Fibroblast of the aortic adventitia (primary cell): ENCODE data around the gene FRY. TPM values are rescaled to one million over a fixed set of nuclear protein-coding genes. Genes with fewer than 3 reads are reported as not detected.

Experiments
- DNase-seq: peaks from one replicate; pipeline ENCODE4 v3.0.0-alpha.2; 2010; ENCODE audit warnings: low read depth
- H3K4me3 ChIP-seq: 2 replicates; pipeline ENCODE4 v1.5.1; 2011; ENCODE audit warnings: low read depth, mild to moderate bottlenecking, control low read depth, low read length, moderate library complexity
- CTCF ChIP-seq: IDR thresholded peaks from 2 replicates; pipeline ENCODE4 v1.5.1; 2011; ENCODE audit warnings: mild to moderate bottlenecking, low read length, control low read depth, inconsistent platforms; ENCODE audit not compliant: insufficient read depth
- total RNA-seq: library from RNA; depleted of rRNA; stranded (reverse); fragments of >200 nt; gene quantifications from 2 replicates; pipeline ENCODE4 v1.2.3, GENCODE V29; 2012; ENCODE audit warnings: low replicate concordance

FRY gene
- total RNA-seq, 1 donor, result 4.3 TPM

GRCh38 chr13:32178763-32179162, 147.2 kb downstream of the FRY start:
- H3K4me3 ChIP-seq, result no peak overlapping the region
- no peak for DNase-seq
- TF ChIP-seq CTCF, result no peak

- no peak overlapping the region for H3K4me3 ChIP-seq
- no peak for TF ChIP-seq CTCF
- no peak for DNase-seq
Measured at GRCh38 chr13:32179708-32180107, 148.1 kb downstream of the FRY start.

- no peak for DNase-seq
- no peak overlapping the region for H3K4me3 ChIP-seq
- TF ChIP-seq CTCF, result no peak
Measured at GRCh38 chr13:32187651-32188050, 156.1 kb downstream of the FRY start.

GRCh38 chr13:32191452-32191998, 160.0 kb downstream of the FRY start:
- DNase-seq, result no peak
- no peak for TF ChIP-seq CTCF
- no peak overlapping the region for H3K4me3 ChIP-seq

GRCh38 chr13:32195713-32196112, 164.1 kb downstream of the FRY start:
- DNase-seq, result peak; percentile 83
- H3K4me3 ChIP-seq, result no peak overlapping the region

GRCh38 chr13:32199168-32199567, 167.6 kb downstream of the FRY start:
- H3K4me3 ChIP-seq, result no peak overlapping the region
- no peak for TF ChIP-seq CTCF
- DNase-seq, result no peak

More at GRCh38 chr13:32195713-32196112, 164.1 kb downstream of the FRY start:
- no peak for TF ChIP-seq CTCF

GRCh38 chr13:32200741-32201140, 169.2 kb downstream of the FRY start:
- H3K4me3 ChIP-seq, result no peak overlapping the region
- peak; percentile 11 for DNase-seq
- TF ChIP-seq CTCF, result no peak
